ENCODE data around the gene MYO1D.

MYO1D gene

DNA sequence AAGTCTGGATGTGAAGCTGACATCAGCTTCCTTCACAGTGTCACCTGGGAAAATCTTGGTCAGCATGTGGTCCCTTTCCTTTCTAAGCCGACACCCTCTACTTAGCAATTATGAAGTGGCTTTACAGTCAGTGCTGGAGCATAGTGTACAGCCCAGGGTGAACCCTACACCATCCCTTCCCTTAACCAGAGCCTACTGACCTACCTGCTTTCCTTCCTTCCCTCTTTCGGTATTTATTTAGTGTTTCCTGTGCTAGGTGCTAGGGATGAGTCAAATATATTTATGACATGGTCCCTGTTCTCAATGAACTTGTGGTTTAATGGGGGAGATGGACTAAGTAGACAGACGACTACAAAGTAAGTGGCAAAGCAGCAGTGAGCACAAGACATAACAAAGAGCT, 312.6 kb downstream of the MYO1D start:
- Histone ChIP-seq H3K4me1 (no peaks in the 10 kb centered on the region), H3K36me3 (no peaks in the 10 kb centered on the region), H3K27me3 (no peaks in the 10 kb centered on the region), H3K9me3 (no peaks in the 10 kb centered on the region), H3K4me3 (ENCODE audit: low read depth, low read length) (no peak overlapping the region)
- DNase-seq: no peak
- TF ChIP-seq, protein P1, sequence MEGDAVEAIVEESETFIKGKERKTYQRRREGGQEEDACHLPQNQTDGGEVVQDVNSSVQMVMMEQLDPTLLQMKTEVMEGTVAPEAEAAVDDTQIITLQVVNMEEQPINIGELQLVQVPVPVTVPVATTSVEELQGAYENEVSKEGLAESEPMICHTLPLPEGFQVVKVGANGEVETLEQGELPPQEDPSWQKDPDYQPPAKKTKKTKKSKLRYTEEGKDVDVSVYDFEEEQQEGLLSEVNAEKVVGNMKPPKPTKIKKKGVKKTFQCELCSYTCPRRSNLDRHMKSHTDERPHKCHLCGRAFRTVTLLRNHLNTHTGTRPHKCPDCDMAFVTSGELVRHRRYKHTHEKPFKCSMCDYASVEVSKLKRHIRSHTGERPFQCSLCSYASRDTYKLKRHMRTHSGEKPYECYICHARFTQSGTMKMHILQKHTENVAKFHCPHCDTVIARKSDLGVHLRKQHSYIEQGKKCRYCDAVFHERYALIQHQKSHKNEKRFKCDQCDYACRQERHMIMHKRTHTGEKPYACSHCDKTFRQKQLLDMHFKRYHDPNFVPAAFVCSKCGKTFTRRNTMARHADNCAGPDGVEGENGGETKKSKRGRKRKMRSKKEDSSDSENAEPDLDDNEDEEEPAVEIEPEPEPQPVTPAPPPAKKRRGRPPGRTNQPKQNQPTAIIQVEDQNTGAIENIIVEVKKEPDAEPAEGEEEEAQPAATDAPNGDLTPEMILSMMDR (IDR thresholded peaks at IDR 0.05; ENCODE audit: low read depth, low read length): no peak

DNA sequence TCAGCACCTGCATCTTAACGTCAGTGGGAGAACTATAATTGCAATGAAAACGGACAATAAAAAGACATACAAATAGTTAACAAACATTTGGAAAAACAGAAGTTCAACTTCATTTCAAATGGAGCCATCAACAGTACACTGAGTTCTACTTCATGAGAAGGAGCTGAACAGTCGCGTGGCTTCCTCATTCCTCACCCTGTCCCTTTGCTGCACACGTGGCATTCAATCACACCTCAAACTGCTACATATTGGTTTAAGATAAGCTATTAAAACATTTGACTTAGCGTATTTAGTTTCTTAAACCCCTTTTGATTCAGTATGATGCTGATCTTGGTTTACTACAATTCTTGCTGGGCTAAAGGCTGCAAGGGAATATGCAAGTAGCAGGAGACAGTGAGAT, 313.3 kb downstream of the MYO1D start:
- Histone ChIP-seq H3K4me1 (no peaks in the 10 kb centered on the region), H3K4me3 (ENCODE audit: low read depth, low read length) (no peak overlapping the region), H3K36me3 (no peaks in the 10 kb centered on the region), H3K27me3 (no peaks in the 10 kb centered on the region), H3K9me3 (no peaks in the 10 kb centered on the region)
- no peak for DNase-seq
- TF ChIP-seq, protein P1 (IDR thresholded peaks at IDR 0.05; ENCODE audit: low read depth, low read length): no peak

DNA sequence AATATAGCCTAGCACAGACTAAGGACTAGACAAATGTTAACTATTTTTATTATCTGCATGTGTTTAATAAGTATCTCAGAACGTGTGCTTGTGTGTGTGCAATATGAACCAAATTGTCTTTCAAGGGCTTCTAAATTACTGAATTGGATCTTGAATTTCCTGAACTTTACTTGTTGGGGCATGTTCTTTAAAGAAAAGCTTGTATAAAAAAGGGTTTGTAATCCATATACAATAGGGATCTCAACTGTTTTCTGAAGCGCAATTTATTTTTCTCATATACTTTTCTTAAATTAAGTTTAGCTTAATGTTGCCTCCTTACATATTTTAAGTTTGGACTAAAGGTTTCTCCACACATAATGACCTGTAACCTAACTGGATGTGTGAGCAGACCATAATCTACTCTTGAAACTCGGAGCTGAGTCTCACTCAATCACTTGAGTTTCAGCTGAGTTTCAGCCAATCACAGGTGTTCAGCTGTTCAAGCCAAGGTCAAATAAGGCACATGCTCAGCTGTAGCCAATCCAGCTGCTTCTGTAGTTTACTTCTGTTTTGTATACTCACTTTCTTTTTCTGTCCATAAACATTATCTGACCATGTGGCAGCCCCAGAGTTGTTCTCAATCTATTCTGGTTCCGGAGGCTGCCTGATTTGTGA, 317.8 kb downstream of the MYO1D start:
- TF ChIP-seq, protein P1 (IDR thresholded peaks at IDR 0.05; ENCODE audit: low read depth, low read length): no peak
- no peak overlapping the region for H3K4me3 ChIP-seq (ENCODE audit: low read depth, low read length)
- no peaks in the 10 kb centered on the region for H3K36me3 ChIP-seq
- no peaks in the 10 kb centered on the region for H3K27me3 ChIP-seq
- no peaks in the 10 kb centered on the region for H3K9me3 ChIP-seq
- no peak for DNase-seq
- no peaks in the 10 kb centered on the region for H3K4me1 ChIP-seq

DNA sequence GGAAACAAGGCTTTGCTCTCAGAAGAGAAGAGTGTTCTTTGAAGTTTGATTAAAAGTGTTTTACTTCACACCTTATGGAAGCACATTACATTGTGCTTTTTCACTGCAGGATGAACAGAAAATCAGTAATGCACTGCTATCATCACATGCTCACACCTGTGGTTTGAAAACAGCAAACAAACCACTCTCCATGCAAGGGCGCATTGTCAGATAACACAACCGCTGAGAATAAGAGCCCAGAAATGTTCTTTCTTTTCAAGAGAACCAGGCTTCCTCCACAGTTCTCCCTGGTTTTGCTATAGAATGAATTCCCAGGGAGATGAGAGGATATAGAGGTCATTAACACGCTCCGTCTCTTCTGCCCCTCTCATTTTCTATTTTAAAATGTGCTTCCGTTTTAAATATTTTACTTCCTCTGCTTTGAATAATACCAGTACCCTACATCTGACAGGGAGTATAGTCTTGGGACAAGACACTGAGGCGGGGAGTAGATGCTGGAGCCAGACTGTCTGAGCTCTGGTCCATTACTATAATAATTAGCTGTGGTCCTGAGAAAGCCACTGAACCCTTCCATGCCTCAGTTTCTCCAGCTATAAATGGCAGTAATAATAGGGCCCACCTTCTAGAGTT, 318.5 kb downstream of the MYO1D start:
- H3K4me3 ChIP-seq (ENCODE audit: low read depth, low read length): no peak overlapping the region
- no peaks in the 10 kb centered on the region for H3K36me3 ChIP-seq
- no peaks in the 10 kb centered on the region for H3K9me3 ChIP-seq
- TF ChIP-seq, protein P1 (IDR thresholded peaks at IDR 0.05; ENCODE audit: low read depth, low read length): no peak
- DNase-seq: no peak
- H3K27me3 ChIP-seq: no peaks in the 10 kb centered on the region
- H3K4me1 ChIP-seq: no peaks in the 10 kb centered on the region

DNA sequence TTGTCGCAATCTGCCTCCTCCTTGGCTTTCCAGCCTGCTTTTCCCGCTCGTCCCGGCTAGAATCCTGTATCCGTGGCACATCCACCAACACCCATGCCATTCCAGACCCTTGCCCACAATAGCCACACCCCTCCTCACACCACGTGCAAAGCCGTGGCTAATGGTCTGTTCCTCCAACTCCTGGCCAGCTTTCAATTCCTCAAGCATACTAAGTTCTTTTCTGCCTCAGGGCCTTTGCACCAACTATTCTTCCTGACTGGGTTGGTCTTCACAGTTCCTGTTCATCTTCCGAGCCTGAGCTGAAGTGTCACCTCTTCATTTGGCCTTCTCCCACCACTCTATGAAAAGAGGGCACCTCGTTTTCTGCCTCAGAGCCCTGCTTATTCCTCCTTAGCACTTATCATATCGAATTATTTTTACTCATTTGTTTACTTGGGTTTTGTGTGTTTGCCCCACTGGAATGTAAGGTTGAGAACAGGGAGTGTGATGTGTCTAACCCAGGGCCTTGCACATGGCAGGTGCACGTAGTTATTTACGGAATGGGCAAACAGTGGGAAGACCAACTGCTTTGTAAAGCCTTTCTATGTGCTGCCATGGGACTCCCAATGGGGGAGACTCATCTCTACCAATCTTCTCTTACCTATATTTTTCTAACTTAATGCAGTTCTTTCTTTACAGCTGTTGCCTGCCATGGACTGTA, 321.2 kb downstream of the MYO1D start:
- H3K27me3 ChIP-seq: no peaks in the 10 kb centered on the region
- H3K4me1 ChIP-seq: no peaks in the 10 kb centered on the region
- DNase-seq: no peak
- no peaks in the 10 kb centered on the region for H3K9me3 ChIP-seq
- TF ChIP-seq, protein P1 (IDR thresholded peaks at IDR 0.05; ENCODE audit: low read depth, low read length): no peak
- H3K36me3 ChIP-seq: no peaks in the 10 kb centered on the region
- H3K4me3 ChIP-seq (ENCODE audit: low read depth, low read length): no peak overlapping the region

DNA sequence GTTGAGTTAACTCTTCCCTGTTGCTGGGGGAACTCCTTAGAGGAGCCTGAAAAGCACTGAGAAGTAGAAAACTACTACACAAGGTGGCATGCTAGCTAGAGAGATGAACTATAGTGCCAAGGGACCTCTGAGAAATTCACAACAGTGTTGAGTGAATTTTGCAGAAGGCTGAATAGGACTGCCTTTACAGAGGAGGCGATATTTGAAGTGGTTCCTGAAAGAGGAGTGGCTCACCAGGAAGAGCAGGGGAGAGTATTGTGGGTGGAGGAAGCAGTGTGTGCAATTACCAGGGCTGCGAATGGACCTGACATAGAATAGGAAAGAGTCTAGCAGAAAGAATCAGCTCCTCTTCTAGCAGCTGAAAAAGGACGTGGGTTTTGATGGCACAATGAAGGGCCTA, 323.8 kb downstream of the MYO1D start:
- TF ChIP-seq, protein P1 (IDR thresholded peaks at IDR 0.05; ENCODE audit: low read depth, low read length): no peak
- no peaks in the 10 kb centered on the region for H3K9me3 ChIP-seq
- no peaks in the 10 kb centered on the region for H3K4me1 ChIP-seq
- H3K4me3 ChIP-seq (ENCODE audit: low read depth, low read length): no peak overlapping the region
- DNase-seq: no peak
- H3K36me3 ChIP-seq: no peaks in the 10 kb centered on the region
- no peaks in the 10 kb centered on the region for H3K27me3 ChIP-seq
